Measurements from ENCODE around the gene ZNF436.
A peak's percentile ranks its signal among the peaks of the same experiment; 100 is the strongest.

The ZNF436 gene

GRCh38 chr1:23369335-23370013 is at the start of gene ZNF436:
ZNF436 (minus strand) TSS chr1:23369836; CDS start chr1:23368005, 1,831 bp downstream.
- peak; percentile 81 for DNase-seq

DNA sequence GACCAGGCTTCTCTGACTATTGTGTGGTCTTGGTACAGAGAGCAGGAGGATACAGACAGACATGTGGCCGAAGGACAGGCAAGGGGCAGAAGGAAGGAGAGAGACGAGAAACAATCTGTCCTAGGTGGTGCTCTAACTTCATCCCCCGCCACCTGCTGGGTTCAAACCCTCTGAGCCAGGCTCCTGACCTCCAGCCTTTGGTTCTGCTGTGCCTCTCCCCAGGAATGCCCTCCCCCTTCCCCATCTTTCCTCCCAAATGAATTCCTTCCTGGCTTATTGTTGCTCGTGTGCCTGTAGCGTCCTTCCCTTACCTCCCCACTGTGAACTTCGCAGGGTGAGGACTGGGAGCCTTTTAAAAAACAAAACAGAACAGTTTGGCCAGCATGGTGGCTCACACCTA is 49.5 kb upstream of the ZNF436 start:
- no peak for DNase-seq

- DNase-seq = no peak
Observed at GRCh38 chr1:23417570-23417969, 47.9 kb upstream of the ZNF436 start.

DNA sequence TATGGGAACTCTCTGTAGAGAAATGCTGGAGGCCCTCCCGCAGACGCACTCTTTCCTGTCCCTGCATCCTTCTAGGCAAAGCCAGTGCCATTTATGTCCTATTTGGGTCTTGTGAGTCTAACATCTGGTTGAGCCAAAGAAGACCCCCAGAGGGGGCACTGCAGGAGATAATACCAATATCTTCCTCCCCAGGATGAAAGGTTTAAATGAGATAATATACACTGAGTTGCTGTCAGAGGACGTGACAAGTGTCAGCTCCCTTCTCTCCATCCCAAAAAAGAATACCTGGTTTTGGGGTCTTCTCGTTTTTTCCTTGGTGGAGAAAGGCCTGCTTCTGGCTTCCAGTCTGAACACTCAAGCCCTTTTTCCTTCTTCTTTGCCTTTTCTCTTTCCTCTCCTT is 47.3 kb upstream of the ZNF436 start:
- no peak for DNase-seq

DNA sequence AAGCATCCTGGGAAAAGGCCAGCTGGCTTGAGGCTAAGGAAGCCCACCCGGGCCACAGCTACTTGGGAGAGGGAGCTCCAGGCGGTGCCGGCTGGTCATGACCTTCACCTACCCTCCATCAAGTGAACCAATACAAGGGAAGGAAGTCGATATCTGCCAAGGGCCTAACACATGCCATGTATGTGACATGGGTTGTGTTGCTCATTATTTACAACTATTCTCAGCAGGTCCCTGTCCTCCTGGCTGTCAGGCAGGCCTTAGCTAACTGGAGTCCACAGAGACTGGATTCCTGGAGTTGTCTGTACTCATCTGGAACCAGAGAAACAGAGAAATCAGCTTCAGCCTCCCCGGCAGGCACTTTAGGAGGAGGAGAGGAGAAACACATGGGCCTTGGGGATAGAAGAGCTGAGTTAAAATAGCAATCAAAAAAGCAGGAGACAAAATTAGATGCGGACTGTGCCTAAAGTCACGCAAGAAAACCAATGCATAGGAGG is 39.2 kb upstream of the ZNF436 start:
- DNase-seq = no peak

DNA sequence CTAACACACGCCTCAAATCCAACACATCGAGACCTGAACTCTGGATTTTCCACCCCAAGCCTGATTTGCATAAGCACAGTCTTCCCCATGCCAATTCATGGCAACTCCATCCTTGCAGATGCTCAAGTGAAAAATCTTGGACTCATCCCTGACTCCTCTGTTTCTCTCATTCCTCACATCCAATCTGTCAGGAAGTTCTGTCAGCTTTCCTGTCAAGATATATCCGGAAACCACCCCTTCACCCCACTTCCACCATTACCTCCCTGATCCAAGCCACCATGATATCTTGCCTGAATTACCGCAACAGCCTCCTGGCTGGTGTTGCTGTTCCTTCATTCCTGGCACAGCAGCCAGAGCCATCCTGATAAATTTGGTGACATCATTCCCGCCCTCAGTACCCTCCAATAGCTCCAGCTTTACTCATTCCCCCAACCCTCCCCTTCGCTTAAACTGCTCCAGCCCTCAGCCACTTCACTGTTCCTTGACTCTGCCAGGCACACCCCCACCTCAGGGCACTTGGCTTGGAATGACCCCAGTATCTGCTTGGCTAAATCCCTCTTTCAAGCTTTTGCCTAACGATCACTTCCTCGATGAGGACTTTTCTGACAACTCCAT is 37.5 kb upstream of the ZNF436 start:
- peak; percentile 28 for DNase-seq

- no peak for DNase-seq
Observed at GRCh38 chr1:23405946-23406345, 36.3 kb upstream of the ZNF436 start.

DNA sequence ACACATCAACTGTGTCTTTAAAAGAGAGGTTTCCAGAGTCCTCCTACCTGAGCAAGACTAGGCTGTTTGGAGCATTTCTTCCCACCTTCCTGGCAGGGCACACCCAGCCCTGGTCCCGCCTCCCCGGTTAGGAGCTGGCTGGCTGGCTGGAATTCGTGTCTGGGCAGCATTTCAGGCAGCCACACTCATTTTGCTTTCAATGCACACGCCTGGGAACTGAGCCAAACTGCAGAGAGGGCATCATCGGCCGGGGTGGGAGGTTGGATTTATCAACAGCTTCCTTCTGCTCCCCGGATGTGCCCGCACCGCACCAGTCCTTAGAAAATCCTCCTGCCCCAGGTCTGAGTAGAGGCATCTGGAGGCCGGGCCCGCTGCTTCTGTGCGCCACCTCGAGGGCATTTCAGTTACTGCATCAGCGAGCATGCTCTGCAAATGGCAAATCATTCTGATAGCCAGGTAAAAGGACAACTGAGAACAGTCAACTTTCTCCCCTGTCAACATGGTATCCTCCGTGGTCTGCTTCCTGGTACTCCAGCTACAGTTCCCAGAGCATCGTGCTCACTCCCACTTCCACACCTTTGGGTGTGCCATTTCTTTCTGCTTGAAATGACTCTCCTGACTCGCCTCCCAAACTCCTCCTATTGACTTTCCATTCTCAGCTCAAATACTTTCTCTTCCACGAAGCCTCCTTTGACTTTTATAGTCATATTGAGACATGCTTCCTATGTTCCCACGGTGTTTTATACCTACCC is 34.3 kb upstream of the ZNF436 start:
- peak; percentile 98 for DNase-seq

DNA sequence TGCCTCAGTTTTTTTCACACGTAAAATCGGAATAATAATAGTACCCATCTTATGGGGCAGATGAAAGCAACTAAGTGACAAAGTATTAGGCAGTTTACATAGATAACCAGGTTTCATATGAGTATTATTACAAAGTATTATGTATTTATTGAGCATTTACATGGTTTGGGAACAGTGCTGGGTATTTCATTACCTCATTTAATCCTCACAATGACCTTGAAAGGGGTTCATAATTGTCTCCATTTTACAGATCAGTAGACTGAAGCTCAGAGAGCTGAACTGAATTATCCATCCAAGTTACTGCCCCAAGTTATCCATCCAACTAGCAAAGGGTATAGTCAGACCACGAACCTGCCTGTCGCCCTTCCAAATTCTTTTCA is 33.7 kb upstream of the ZNF436 start:
- DNase-seq = no peak

DNA sequence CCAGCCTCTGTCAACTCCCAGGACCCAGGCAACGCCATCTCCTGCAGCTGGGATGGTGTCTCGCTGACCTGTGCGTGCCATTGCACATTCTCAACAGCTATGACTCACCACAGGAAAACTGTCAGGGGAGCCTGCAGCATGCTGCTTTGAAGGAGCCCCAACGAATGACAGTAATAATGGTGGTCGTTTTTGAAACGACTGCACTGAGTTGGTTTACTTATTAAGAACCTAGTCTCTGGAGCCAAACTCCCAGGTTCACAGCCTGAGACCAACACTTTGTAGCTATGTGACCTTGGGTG is 33.4 kb upstream of the ZNF436 start:
- peak; percentile 90 for DNase-seq

DNA sequence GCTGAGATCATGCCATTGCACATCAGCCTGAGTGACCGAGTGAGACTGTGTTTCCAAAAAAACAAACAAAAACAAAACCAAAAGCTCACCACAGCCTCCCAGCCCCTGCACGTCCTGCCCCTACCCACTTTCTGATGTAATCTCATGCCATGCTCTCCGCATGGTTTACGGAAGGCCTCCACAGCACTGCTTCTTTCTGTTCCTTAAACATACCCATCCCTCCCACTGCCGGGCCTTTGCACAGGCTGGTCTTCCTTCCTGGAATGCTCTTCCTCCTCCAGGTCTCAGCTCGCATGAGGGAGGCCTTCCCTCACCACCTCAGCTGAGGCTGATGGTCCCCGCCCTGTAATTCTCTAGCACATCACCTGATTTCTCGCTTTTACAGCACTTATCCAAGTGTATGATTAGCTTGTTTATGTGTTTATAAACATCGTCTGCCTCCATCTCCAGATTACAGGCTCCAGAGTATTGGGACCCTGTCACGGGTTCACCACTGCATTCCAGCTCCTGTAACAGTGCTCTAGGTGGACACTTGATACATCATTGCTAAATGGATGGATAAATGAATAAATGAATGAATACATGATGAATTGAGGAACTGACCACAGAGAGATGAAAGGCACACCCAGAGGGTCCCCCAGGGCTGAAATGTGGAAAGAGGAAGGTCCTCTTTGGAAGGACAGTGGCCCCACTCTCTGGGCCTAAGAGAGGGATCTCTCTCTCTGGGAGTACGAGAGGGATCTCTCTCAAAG is 32.8 kb upstream of the ZNF436 start:
- DNase-seq = no peak

GRCh38 chr1:23401313-23401712 is 31.7 kb upstream of the ZNF436 start:
- DNase-seq = no peak

GRCh38 chr1:23400324-23401114 is 30.9 kb upstream of the ZNF436 start:
- no peak for DNase-seq

- DNase-seq = no peak
Observed at GRCh38 chr1:23399229-23399628, 29.6 kb upstream of the ZNF436 start.

DNA sequence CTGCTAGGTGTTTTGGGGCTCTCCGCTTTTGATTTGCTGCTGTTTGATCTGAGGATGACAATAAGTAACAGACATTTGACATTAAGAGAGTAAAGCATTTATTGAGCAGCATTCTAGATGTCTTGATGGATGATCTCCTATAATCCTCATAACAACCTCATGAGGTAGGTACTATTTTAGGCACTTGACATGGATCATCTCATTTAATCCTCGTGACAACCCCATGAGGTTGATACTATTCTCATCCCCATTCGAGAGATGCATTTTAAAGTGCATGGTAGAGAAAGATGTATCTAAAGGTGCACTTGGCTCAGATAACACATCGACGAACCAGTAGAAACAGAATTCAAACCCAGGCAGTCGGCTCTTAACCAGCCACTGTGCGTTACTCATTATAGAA is 28.3 kb upstream of the ZNF436 start:
- no peak for DNase-seq

DNA sequence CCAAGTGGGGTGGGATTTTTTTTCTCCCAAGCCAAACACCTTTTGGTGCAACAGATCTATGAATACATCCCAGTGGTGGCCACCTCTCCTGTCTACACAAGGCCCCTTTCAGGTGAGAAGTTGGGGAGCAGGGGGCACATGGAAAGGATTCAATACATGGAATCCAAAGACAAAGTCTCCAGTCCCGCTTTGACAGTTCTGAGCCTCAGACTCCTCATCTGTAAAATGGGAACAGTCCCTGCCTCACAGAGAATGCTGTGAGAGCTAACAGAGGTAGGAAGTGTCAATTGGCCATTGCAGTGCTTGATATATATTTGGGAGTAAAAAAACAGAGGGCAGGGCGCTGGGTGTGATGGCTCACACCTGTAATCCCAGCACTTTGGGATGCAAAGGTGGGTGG is 26.7 kb upstream of the ZNF436 start:
- no peak for DNase-seq

- DNase-seq = no peak
Observed at GRCh38 chr1:23395849-23396248, 26.2 kb upstream of the ZNF436 start.

GRCh38 chr1:23395154-23395724 is 25.6 kb upstream of the ZNF436 start:
- DNase-seq = no peak

- DNase-seq = peak; percentile 72
Observed at GRCh38 chr1:23394684-23395083, 25.0 kb upstream of the ZNF436 start.

DNA sequence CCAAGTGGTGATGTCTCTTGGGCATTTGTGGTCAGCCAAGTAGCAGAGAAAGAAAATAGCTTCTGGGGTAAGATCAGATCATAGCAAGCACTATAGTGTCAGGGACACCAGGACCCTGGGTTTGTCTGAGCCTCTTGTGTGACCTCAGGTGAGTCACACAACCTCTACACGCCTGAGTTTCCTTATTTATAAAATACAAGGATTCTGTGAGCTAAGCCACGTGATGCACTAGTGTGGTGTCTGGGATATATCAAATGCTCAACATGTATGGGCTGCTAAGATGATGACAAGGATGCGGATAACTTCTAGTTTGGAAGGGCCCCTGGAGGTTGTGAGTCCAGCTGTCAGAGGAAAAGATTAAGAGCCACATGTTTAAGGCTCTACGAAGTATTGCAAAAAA is 24.5 kb upstream of the ZNF436 start:
- peak; percentile 65 for DNase-seq

DNA sequence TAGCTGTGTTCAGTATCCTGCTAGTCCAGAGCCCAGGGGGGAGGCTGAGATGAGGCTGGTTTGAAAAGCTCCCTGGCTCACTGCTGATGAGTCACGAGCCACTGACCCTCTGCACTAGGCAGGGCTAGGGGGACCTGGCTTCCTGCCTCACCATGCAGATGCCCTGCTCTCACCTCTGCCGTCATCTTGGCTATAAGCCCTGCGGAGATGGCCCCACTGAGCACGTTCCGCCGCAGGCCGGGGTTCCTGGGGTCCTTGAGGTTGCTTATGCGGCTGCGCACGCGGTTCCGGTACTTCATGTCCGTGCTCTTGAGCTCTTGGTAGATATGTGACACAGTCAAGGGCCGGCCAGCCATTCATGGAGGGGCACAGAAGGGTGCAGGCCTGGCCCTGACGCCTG is 24.1 kb upstream of the ZNF436 start:
- peak; percentile 84 for DNase-seq

- DNase-seq = no peak
Observed at GRCh38 chr1:23392125-23392855, 22.7 kb upstream of the ZNF436 start.

Measured in EL (cell line).